ENCODE results near the gene C20orf144.

Gene C20orf144

GRCh38 chr20:33677991-33678702, 16.0 kb downstream of the C20orf144 start:
- no peak for DNase-seq

- peak; percentile 80 for DNase-seq
Measured at GRCh38 chr20:33679758-33680485, 17.8 kb downstream of the C20orf144 start.

DNA sequence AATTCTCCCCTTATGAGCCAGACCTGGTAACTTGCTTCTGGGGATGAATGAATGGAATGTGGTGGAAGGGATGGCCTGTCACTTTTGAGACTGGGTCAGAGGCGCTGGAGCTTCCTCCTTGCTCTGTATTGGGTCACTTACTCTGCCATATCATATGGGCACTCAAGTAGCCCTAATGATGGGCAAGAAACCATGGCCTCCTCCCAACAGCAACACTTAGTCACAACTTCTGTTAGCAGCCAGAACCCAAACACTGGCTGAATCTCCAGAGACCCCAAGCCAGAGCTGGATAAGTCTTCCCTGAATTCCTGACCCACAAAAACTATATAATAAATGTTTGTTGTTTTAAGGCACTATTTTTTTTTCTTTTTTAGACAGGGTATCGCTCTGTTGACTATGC, 18.6 kb downstream of the C20orf144 start:
- DNase-seq: no peak

GRCh38 chr20:33681288-33681687, 19.2 kb downstream of the C20orf144 start:
- no peak for DNase-seq

GRCh38 chr20:33681728-33682353, 19.7 kb downstream of the C20orf144 start:
- peak; percentile 37 for DNase-seq

GRCh38 chr20:33684533-33685327, 22.6 kb downstream of the C20orf144 start:
- no peak for DNase-seq

DNA sequence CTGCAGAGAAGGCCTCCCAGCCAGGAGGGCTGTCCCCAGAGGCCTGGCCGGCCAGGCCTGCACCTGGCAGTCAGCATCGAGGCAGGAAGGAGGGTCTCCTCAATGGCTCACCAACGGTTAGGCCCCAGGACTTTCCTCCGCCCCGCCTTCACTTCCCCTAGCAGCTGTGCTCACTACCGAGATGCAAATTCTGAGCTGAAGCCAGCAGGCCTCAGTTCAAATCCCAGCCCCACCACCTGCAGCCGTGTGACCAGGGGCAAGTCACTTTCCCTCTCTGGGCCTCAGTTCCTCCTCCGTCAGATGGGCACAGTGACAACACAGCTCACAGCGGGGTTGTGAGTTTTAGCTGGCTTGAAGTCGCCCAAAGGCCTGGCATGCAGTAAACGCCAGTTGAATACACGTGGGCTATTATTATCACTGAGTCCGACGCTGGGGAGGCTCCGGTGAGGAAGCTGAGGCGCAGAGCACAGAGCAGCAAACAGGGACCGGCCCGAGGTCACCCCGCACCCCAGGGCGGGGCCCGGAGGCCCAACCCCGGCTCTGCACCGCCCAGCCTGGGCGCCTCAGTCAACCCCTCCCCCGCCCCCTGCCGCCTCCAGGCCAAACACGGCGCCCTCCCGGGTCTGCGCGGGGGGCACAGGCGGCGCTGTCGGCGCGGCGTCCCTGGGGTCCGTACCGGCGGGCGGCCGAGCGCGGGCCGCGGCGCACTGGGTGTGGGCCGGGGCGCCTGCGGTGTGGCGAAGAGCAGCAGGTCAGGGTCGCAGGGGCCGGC, 23.4 kb downstream of the C20orf144 start:
- peak; percentile 82 for DNase-seq

DNA sequence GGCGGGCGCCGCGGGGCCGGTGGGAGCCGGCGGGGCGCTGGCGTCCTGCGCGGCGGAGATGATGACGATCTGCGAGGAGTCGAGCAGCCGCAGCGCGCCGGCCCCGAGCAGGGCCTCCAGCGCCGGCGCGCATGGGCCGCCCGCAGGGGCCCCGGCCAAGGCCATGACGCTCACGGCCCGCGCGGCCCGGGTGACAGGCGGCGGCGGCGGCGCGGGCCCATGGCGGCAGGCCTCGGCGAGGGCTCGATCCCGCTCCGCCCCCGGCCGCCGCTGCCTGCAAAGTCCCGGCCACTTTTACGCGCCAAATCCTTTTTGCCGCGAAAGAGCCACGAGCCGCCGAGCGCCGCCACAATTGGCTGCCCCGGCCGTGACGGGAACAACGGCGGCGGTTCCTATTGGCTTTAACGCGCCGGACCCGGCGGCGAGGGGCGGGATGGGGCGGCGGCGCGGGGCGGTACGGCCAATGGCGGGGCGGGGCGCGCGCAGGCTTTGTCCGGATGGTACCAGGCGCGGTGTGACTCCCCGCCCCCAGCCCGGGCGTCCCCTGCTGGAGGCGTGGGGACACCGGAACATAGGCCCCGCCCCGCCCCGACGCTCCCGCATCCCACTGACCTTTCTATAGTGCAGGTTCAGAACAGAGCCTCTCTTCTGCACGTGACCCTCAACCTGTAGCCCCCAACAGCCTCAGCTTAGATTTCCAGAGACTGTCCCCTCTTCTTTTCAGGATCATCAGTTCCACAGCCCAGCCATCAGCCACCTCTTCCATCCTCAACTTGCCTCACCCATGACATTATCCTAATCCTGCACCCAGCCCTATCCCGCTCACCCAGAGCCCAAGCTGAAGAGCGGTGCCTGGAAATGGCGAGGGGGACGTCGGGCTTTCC, 24.2 kb downstream of the C20orf144 start, which contains the start of gene E2F1:
TSS of gene E2F1 (minus strand) at position 286 of the 884 bp plus-strand sequence. CDS start at position 165, 121 bp downstream.
- peak; percentile 99 for DNase-seq

- no peak for DNase-seq
Measured at GRCh38 chr20:33686984-33687366, 24.8 kb downstream of the C20orf144 start.

DNA sequence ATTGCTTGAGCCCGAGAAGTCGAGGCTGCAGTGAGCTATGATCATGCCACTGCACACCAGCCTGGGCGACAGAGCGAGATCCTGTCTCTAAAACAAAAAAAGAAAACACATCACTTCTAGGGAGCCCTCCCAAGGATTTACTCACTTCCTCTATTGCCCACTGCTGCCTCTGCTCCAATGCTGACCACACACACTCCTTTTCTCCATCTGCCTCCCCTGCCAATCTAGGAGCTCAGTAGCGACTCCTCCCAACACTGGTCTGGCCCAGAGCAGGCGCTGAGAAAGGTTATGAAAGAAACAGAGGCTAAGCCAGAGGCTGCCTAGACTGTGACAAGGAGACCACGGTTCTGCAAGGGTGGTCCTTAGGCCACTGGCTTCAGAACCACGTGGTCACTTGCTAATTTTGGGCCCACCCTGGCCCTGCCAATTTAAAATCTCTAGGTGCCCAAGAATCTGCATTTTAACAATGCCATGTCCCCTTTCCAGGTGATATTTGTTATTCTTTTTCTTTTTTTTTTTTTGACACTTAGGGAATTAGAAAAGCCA, 25.3 kb downstream of the C20orf144 start:
- no peak for DNase-seq

GRCh38 chr20:33687993-33688937, 26.1 kb downstream of the C20orf144 start:
- no peak for DNase-seq

DNA sequence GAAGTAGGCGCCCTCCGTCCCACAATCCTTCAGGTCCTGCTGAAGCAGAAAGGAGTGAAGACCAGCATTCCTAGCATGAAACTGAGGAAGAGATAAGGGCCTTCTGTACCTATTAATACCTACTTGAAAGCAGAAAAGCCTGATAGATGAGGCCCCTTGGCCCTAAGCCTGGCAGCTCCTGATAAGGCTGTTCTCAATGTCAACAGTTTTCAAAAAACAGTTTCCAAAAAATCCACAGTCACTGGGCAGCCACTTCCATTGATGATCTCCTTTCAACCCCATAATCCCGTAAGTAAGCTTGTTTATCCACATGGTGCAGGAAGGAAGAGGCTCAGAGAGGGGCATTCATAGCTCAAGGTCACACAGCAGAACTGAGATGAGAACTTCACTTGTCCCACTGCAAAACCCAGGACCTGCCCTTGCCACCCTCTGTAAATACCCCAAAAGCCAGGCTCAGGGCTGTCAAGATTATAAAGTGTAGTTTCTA, 26.9 kb downstream of the C20orf144 start:
- DNase-seq: no peak

DNA sequence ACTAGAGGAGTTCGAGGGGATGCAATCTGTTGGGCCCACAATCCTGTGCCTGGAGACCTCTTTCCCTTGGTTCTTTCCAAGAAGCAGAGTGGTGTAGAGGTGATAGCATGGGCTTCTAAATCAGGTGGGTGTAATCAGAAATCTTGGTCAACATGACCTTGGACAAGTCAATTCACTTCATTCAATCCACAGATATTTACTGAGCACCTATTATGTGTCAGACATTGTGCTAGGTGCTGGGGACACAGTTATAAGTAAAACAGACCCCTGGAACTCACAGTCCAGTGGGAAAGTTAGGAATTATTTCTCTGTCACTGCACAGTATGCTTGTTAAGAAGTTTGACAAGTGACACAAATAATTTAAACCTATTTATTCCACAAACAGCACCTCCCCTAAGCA, 27.4 kb downstream of the C20orf144 start:
- DNase-seq: no peak

DNA sequence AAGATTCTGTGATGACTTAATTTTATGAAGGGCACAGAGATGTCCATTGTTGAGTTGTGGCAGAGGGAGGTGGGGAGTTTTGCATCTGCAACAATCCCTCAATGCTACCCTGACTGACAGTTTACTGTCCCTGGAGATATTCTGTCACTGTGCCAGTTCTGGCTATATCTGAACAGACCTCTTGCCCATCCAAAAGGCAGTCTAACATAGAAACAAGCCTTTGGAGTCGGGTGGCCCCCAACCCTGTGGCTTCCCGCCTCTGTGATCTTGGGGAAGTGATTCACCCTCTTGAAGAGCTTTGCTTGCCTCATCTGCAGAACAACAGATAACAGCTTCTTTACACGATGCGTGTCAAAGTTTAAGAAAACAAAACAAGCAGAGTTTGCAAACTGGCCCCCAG, 27.8 kb downstream of the C20orf144 start:
- peak; percentile 73 for DNase-seq

DNA sequence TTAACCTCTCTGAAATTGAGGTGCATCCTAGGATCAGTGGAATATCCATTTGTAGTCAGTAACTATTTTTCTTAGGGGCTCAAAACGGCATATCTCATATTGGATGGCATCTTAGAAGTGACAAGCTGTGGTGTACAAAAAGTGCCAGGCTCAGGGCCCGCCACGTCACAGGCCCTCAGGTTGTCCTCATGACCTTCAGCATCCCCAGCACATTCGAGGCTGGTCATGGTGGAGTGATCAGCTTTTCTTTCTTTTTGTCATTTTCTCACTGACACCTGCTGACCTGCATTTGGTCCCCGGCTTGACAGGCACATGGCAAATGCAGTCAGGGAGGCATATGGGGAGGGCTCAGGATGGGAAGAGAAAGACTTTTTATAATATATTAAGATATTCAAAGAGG, 31.2 kb downstream of the C20orf144 start:
- DNase-seq: no peak

GRCh38 chr20:33693741-33694638, 31.9 kb downstream of the C20orf144 start:
- no peak for DNase-seq

DNA sequence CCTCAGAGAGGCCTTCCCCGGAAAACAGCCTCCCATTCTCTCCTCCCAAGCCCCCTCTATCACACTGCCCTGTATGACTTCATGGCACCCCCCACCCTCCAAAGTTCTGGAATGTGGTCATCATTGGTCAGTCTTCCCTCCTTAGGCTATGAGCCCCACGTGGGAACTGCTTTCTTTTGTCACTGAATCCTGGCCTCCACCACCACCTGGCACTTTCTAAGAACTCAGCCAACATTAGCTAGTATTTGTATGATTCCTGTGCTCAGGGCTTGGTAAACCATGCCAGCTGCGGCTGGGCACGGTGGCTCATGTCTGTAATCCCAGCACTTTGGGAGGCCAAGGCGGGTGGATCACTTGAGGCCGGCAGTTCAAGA, 32.5 kb downstream of the C20orf144 start:
- no peak for DNase-seq

- no peak for DNase-seq
Measured at GRCh38 chr20:33696448-33696847, 34.3 kb downstream of the C20orf144 start.
